GM12878 (cell line): ENCODE results near the gene CAB39. TPM values are rescaled to one million over a fixed set of nuclear protein-coding genes. Genes with fewer than 3 reads are reported as not detected.

Source experiments
- BHLHE40 ChIP-seq, 2 experiments: fragments of 450-650 bp in 1 of 2; IDR thresholded peaks; 2 replicates each; pipeline ENCODE4 v1.6.1; 2011 to 2017; ENCODE audit warnings: low read depth in 2 of 2, borderline replicate concordance in 1 of 2, improper control_type of control experiment in 1 of 2, low read length in 1 of 2, mild to moderate bottlenecking in 1 of 2
- CHD2 ChIP-seq: IDR thresholded peaks from 2 replicates; pipeline ENCODE4 v1.6.1; 2011; ENCODE audit warnings: low read depth, low read length, improper control_type of control experiment, borderline replicate concordance
- DPF2 ChIP-seq: fragments of 450-650 bp; IDR thresholded peaks from 2 replicates; pipeline ENCODE4 v1.6.1; 2017; ENCODE audit warnings: mild to moderate bottlenecking
- E2F8 ChIP-seq: fragments of 450-650 bp; IDR thresholded peaks from 2 replicates; pipeline ENCODE4 v1.6.1; 2018; ENCODE audit warnings: mild to moderate bottlenecking, low read depth, moderate library complexity; ENCODE audit not compliant: partially characterized antibody
- IKZF2 ChIP-seq, 2 experiments: fragments of 450-650 bp; IDR thresholded peaks; 2 replicates each; pipeline ENCODE4 v1.6.1; 2017; ENCODE audit warnings: mild to moderate bottlenecking in 2 of 2, moderate library complexity in 2 of 2
- MAX ChIP-seq: IDR thresholded peaks from 2 replicates; pipeline ENCODE4 v1.6.1; 2012; ENCODE audit warnings: low read depth, low read length, improper control_type of control experiment
- MYB ChIP-seq: fragments of 150-350 bp; IDR thresholded peaks from 2 replicates; pipeline ENCODE4 v1.6.1; 2014; ENCODE audit warnings: mild to moderate bottlenecking, low read depth, low read length, borderline replicate concordance
- NFYA ChIP-seq: IDR thresholded peaks from 2 replicates; pipeline ENCODE4 v1.6.1; 2011; ENCODE audit warnings: low read depth, mild to moderate bottlenecking, low read length, improper control_type of control experiment, borderline replicate concordance
- NFYB ChIP-seq: IDR thresholded peaks from 2 replicates; pipeline ENCODE4 v1.6.1; 2011; ENCODE audit warnings: low read depth, mild to moderate bottlenecking, low read length, improper control_type of control experiment, moderate library complexity; ENCODE audit not compliant: insufficient read depth
- PBX3 ChIP-seq: IDR thresholded peaks from 2 replicates; pipeline ENCODE4 v1.6.1; 2011; ENCODE audit warnings: mild to moderate bottlenecking, low read depth, low read length, moderate library complexity; ENCODE audit not compliant: insufficient replicate concordance
- POLR2A ChIP-seq: IDR thresholded peaks from 2 replicates; pipeline ENCODE4 v1.6.1; 2011; ENCODE audit warnings: low read depth, mild to moderate bottlenecking, low read length
- POLR2AphosphoS2 ChIP-seq: IDR thresholded peaks from 2 replicates; pipeline ENCODE4 v1.6.1; 2011; ENCODE audit warnings: low read depth, mild to moderate bottlenecking, low read length, improper control_type of control experiment, moderate library complexity
- SREBF1 ChIP-seq: IDR thresholded peaks from 2 replicates; pipeline ENCODE4 v1.6.1; 2012; ENCODE audit warnings: mild to moderate bottlenecking, low read length
- TCF12 ChIP-seq: IDR thresholded peaks from 2 replicates; pipeline ENCODE4 v1.6.1; 2011; ENCODE audit warnings: low read depth, mild to moderate bottlenecking, low read length
- ZBTB4 ChIP-seq: fragments of 450-650 bp; formaldehyde crosslinking; IDR thresholded peaks from 2 replicates; pipeline ENCODE4 v1.4.0; 2022; ENCODE audit warnings: mild to moderate bottlenecking, moderate library complexity
- polyA plus RNA-seq, 11 experiments: library from polyadenylated mRNA; depleted of rRNA in 4 of 11; unstranded in 6 of 11; stranded (reverse) in 5 of 11; fragments of >200 nt; fragmentation: Nextera tagmentation in 4 of 11; fragmentation: Illumina TruSeq in 1 of 11; extraction: Ambion mirVana in 4 of 11; extraction: Trizol in 1 of 11; gene quantifications; 1 replicate in 1 of 11; 2 replicates in 10 of 11; pipeline versions ENCODE4 v1.2.1 to v1.2.3, GENCODE V29; 2011 to 2016; ENCODE audit warnings: inconsistent platforms in 2 of 11, missing spikeins in 2 of 11, low read depth in 1 of 11
- total RNA-seq, 4 experiments: library from RNA; depleted of rRNA in 3 of 4; stranded (reverse); fragments of >200 nt in 3 of 4; fragmentation: Illumina TruSeq in 1 of 4; extraction: Trizol in 1 of 4; gene quantifications; 2 replicates each; pipeline versions ENCODE4 v1.2.1 to v1.2.3, GENCODE V29; 2013 to 2021

Gene CAB39
- total and polyA plus RNA-seq, 10 of the 15 experiments (the other 5 are each of a cell fraction or from before 2014, with no cell fraction given): 13.3 to 129 (median 62.9) TPM

- TF ChIP-seq E2F8 (no peak), BHLHE40 (IDR thresholded peaks at IDR 0.05; ENCODE audit: borderline replicate concordance in 1 of 2, low read depth in 2 of 2, low read length in 1 of 2) (peak in 1 of 2 experiments; percentile 21; a peak in 1 of 4 replicates), PBX3 (no peak), POLR2AphosphoS2 (no peak), MAX (no peak), NFYB (no peak), POLR2A (no peak), NFYA (no peak), TCF12 (no peak), SREBF1 (no peak), IKZF2 (IDR thresholded peaks at IDR 0.05) (no peak), DPF2 (0 out of 2 replicates have a peak, but pooled peaks have one; percentile 34), CHD2 (no peak), ZBTB4 (CRISPR knock-in tag) (no peak), MYB (no peak)
Measured at GRCh38 chr2:230828272-230828961, 115.8 kb downstream of the CAB39 start (continued).
